GM18507 (cell line): ENCODE data around the gene MAP3K6.
"Not testable (repeated sequence)": the region's sequence is repeated elsewhere in the genome, so short reads cannot be mapped to it uniquely, and the experiment has no call there.

Source experiments
- DNase-seq: peaks from one replicate; pipeline ENCODE4 v3.0.0; 2011; ENCODE audit warnings: low read depth; ENCODE audit not compliant: insufficient read length; ENCODE audit errors: extremely low spot score
- FAIRE-seq: peaks from 2 replicates; lab custom pipeline; 2011; peaks lifted over from hg19 to GRCh38; lab: Jason Lieb, UNC

MAP3K6 gene

GRCh38 chr1:27398405-27399149, 31.8 kb upstream of the MAP3K6 start:
- FAIRE-seq (no peak), DNase-seq (no peak)

DNA sequence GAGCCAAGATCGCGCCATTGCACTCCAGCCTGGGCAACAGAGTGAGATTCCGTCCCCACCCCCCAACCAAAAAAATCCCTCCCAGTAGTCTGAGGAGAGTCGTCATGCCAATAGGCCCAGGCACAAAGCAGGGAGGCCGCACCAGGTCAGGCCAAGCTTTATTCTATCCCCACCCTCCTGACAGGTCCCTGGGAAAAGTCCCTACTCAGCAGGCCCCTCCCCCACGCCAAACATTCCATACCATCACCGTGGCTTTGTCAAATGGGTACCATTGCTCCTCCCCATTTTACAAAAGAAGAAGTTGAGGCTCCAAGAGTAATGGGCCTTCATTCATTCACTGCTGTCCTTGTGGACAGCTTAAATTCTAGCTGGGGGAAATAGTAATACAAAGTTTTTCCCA, 31.0 kb upstream of the MAP3K6 start:
- DNase-seq (no peak), FAIRE-seq (no peak)

- DNase-seq (no peak), FAIRE-seq (no peak)
These were observed 30.3 kb upstream of the MAP3K6 start for GRCh38 chr1:27397110-27397509.

- FAIRE-seq (peak; percentile 78), DNase-seq (peak; percentile 73)
These were observed 28.9 kb upstream of the MAP3K6 start for GRCh38 chr1:27395441-27396195.

DNA sequence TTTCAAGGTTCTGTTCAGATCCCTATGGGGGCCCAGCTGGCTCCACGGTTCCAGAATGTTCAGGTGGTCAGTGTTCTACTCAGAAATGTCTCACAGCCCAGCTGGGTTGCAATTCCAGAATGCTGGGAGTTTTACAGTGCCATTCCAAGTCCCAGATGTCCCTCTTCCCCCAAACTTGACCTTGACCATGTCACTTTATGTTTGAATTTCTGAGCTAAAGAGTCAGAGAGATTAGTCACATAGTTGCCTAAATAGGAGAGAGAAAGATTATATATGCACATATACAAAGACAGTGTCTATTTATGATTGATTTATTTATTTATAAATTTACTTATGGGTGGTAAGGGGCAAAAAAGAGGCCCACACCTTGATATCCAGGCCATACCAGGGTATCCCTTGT, 28.2 kb upstream of the MAP3K6 start:
- DNase-seq (no peak), FAIRE-seq (no peak)

DNA sequence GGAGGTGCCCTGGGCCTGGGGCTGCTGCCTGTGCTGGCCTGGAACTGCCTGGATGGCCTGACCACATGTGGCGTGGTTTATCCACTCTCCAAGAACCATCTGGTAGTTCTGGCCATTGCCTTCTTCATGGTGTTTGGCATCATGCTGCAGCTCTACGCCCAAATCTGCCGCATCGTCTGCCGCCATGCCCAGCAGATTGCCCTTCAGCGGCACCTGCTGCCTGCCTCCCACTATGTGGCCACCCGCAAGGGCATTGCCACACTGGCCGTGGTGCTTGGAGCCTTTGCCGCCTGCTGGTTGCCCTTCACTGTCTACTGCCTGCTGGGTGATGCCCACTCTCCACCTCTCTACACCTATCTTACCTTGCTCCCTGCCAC, 27.5 kb upstream of the MAP3K6 start:
- no peak for FAIRE-seq
- no peak for DNase-seq

- FAIRE-seq, result no peak
These were observed 27.0 kb upstream of the MAP3K6 start for GRCh38 chr1:27393641-27394281.

DNA sequence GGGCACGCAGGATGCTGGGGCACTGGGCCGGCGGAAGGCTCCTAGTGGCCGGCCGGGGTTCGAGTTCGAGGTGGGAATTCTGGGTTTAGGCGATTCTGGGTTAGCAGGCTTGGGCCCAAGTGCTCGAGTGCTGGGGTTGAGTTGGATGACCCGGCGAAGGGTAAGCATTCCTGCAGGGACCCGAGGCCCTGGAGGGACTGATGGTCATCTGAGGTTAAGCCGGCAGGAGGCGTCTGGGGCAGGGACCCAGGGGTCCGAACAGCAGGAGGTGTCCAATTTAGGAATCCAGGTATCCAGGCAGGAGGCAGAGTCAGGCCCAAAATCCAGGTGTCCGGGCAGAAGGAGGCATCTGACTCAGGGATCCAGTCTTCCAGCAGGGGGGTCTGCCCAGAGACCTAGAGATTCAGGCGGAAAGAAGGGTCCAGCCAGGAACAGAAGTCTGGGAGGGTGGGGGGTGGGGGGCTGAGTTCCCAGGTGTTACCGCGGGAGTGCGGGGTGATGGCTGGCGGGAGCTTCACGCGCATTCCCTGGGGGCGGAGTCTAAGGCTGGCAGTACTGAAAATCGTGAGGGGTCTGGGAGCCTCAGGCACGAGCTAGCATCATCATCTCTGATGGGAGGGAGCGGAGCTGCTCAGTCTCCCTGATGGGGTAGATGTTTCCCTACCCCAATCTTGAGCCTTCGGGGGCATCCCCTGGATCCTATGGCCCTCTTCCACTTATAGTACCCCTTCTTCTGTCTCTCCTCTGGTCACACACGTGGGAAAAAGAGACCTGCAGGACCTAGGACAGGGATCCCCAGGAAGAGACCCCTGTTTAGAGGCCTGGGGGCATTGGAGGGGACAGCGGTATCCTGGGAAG, 26.2 kb upstream of the MAP3K6 start:
- FAIRE-seq (no peak), DNase-seq (no peak)

More at GRCh38 chr1:27393641-27394281, 27.0 kb upstream of the MAP3K6 start:
- DNase-seq, result no peak

DNA sequence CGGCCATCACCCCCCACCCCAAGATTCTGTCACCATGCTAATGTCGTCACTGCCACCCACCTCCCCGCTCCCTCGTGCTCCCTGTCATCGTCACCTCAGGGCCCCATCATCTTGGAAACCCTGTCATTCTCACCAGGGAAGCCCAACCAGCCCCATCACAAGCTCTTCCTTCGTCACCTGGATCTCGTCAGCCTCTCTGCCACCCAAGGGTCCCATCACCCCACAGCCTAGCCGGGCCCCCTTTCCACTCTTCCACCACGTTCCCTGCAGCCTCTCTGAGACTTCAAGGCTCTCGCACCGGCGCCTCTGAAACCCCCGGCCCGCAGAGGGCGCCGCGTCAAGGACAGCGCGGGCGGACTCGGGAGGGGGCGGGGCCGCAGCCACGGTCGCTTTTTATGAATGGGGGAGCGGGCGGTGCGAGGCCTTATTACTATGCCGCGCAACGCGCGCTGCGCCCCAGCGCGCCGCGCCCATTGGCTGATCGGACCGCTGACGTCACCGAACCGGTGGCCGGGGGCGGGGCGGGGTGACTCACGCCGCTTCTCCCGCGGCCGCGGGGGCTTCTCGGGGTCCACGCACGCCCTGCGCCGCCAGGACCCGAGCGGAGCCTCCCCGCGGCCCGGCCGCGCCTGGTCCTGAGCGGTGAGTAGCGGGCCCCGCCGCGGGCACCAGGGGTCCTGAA, 25.5 kb upstream of the MAP3K6 start, which contains the start of gene GPR3:
GPR3 (plus strand) TSS at position 527 of the 682 bp plus-strand sequence. CDS start 1,177 bp downstream, outside the sequence.
- DNase-seq, result peak; percentile 90
- peak; percentile 84 for FAIRE-seq

DNA sequence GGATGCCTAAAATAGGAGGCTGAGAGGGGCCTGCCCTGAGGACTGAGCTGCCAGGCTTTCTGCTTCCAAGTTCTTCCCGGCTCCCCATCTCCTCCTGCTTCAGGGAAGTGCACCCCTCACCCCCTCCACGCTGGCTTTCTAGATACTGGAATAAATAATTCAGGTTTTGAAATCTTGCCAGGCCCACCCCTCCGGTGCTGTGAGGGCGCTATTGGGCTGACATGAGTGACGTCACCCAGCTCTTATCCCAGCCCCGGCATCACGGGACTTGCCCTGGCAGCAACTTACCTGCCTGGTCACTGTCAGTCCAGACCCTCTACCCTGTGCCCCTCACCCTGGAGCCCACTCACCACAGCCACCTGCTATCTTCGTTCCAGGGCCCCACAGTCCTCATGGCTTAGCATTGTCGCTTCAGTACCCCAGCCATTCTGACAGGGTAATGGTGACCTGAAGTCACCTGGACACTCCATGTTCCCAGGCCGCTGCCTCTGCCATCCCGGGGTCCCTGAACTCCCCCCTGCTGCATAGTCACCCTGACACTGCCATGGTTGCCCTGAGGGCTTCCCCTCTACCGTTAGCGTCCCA, 24.8 kb upstream of the MAP3K6 start:
- DNase-seq, result no peak
- no peak for FAIRE-seq

DNA sequence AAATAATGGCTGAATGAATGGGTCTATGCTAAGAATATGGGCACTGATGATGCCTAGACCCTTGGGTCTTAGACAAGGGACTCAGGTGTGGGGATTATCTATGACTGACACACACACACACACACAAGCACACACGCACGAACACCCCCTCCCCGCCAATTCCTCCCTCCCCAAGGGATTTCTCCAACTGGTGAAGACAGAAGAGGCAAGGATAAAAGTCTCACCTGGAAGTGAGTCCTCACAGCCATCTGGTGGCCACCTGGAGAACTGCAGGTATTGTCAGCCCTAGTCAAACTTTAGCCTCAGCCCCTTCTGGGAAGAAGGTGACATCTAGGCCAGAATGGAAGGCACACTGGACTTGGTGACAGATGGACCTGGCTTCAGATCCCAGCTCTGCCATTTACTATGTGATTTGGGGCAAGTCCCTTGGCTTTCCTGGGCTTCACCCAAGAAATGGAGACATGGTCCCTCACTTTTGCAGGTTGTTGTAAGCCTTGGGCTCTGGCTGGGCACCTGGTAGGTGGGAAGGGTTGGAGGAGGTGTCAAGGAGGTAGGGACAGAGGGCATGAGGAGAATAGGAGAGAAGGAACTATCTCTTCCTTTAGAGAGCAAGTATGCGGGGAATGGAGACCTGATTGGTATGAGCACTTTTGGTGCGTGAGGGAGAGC, 21.7 kb upstream of the MAP3K6 start:
- DNase-seq (no peak), FAIRE-seq (peak; percentile 90)

- FAIRE-seq, DNase-seq: not testable (repeated sequence)
These were observed 18.0 kb upstream of the MAP3K6 start for GRCh38 chr1:27384797-27385196.

GRCh38 chr1:27383661-27384060, 16.9 kb upstream of the MAP3K6 start:
- no peak for FAIRE-seq
- DNase-seq, result no peak

- FAIRE-seq, result no peak
- DNase-seq, result no peak
These were observed 16.4 kb upstream of the MAP3K6 start, which contains the start of gene CD164L2 for GRCh38 chr1:27383039-27383605. TSS of gene CD164L2 (minus strand) at chr1:27383333. CDS start at chr1:27383239, 94 bp downstream.

DNA sequence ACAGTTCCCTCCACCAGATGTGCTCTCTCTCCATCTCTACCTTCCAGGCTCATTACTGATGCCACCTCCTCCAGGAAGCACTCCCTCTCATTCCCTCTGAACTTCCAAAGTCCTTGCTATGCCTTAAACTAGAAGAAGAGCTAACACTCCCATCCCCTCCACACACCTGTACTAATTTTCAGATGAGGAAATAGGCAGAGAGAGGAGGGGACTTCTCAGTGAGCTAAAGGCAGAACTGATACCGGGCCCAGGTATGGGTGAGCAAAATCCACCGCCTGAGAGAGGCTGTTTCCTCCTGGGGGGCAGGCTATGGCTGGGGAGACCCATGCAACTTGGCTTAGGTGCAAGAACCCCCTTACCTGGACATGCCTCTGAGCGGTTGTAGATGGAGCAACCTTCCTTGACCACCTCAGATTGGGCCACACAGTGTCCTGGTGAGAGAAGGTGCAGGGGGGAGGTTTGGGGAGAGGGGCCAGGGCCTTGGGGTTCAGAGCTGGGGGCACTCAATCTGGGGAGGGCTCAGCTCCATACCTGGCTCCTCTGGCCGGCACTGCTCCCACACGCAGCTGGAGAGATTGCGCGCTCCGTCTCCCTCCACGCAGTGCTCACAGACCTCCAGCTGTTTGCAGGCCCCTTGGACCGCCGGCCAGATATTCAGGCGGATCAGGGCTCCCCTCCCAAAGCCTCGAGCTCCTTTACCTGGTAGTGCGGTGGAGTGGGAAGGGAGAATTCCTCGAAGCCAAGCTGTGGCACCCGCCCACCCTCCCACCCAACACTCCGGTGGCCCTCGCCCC, 15.4 kb upstream of the MAP3K6 start:
- FAIRE-seq (no peak), DNase-seq (no peak)

- no peak for DNase-seq
- no peak for FAIRE-seq
These were observed 14.3 kb upstream of the MAP3K6 start for GRCh38 chr1:27380766-27381733.
